SK-N-SH (cell line): ENCODE data around the gene ARAP1.

Experiments used
- MEF2A ChIP-seq: IDR thresholded peaks from 2 replicates; pipeline ENCODE4 v1.4.0; 2012; ENCODE audit warnings: low read depth, borderline replicate concordance
- TAF1 ChIP-seq: IDR thresholded peaks from 2 replicates; pipeline ENCODE4 v1.6.1; 2012; ENCODE audit warnings: low read depth, mild to moderate bottlenecking, low read length, moderate library complexity, borderline replicate concordance
- TF ChIP-seq, protein P1 (sequence below): fragments of 200-600 bp; sonication (generic); IDR thresholded peaks from 2 replicates; pipeline ENCODE4 v1.6.1; 2017; ENCODE audit warnings: antibody characterized with exemption, mild to moderate bottlenecking, moderate library complexity
- TF ChIP-seq, protein P2 (sequence below): fragments of 150-350 bp; IDR thresholded peaks from 2 replicates; pipeline ENCODE4 v1.6.1; 2017; ENCODE audit warnings: antibody characterized with exemption, low read length, low read depth, borderline replicate concordance
- TF ChIP-seq, protein P3 (sequence below): IDR thresholded peaks from 2 replicates; pipeline ENCODE4 v1.6.1; 2012; ENCODE audit warnings: mild to moderate bottlenecking, low read depth, low read length, moderate library complexity

DNA sequence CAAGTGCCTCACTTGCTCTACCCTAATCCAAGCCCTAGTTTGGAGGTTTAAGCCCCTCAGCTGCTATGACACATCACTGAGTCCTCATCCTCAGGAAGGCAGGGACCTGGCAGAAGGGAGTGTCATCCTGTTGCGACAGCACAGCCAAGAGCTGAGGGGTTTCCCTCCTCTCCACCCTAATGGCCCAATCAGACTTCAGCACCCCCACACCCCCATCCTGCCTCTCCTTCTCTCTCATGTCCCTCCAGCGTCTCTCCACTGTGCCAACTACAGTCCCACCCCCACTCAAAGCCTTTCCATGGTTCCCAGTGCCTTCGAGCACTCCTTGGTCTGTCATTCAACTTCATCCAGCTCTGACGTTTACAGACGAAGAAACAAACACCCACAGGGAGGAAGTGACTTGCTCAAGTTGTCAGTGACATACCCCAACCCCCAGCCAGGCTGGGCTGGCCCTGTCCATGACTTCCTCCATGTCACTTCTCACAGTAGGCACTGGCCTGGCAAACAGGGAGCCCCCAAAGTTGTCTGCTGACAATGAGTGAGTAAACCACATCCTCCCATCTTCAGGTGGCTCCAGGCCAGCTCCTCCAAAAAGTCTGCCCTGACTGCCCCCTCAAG is 15.6 kb downstream of the ARAP1 start:
- TF ChIP-seq TAF1: no peak
- TF ChIP-seq, protein P1, sequence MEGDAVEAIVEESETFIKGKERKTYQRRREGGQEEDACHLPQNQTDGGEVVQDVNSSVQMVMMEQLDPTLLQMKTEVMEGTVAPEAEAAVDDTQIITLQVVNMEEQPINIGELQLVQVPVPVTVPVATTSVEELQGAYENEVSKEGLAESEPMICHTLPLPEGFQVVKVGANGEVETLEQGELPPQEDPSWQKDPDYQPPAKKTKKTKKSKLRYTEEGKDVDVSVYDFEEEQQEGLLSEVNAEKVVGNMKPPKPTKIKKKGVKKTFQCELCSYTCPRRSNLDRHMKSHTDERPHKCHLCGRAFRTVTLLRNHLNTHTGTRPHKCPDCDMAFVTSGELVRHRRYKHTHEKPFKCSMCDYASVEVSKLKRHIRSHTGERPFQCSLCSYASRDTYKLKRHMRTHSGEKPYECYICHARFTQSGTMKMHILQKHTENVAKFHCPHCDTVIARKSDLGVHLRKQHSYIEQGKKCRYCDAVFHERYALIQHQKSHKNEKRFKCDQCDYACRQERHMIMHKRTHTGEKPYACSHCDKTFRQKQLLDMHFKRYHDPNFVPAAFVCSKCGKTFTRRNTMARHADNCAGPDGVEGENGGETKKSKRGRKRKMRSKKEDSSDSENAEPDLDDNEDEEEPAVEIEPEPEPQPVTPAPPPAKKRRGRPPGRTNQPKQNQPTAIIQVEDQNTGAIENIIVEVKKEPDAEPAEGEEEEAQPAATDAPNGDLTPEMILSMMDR: no peak
- TF ChIP-seq, protein P2, sequence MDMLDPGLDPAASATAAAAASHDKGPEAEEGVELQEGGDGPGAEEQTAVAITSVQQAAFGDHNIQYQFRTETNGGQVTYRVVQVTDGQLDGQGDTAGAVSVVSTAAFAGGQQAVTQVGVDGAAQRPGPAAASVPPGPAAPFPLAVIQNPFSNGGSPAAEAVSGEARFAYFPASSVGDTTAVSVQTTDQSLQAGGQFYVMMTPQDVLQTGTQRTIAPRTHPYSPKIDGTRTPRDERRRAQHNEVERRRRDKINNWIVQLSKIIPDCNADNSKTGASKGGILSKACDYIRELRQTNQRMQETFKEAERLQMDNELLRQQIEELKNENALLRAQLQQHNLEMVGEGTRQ: no peak
- no peak for TF ChIP-seq MEF2A
- TF ChIP-seq, protein P3, sequence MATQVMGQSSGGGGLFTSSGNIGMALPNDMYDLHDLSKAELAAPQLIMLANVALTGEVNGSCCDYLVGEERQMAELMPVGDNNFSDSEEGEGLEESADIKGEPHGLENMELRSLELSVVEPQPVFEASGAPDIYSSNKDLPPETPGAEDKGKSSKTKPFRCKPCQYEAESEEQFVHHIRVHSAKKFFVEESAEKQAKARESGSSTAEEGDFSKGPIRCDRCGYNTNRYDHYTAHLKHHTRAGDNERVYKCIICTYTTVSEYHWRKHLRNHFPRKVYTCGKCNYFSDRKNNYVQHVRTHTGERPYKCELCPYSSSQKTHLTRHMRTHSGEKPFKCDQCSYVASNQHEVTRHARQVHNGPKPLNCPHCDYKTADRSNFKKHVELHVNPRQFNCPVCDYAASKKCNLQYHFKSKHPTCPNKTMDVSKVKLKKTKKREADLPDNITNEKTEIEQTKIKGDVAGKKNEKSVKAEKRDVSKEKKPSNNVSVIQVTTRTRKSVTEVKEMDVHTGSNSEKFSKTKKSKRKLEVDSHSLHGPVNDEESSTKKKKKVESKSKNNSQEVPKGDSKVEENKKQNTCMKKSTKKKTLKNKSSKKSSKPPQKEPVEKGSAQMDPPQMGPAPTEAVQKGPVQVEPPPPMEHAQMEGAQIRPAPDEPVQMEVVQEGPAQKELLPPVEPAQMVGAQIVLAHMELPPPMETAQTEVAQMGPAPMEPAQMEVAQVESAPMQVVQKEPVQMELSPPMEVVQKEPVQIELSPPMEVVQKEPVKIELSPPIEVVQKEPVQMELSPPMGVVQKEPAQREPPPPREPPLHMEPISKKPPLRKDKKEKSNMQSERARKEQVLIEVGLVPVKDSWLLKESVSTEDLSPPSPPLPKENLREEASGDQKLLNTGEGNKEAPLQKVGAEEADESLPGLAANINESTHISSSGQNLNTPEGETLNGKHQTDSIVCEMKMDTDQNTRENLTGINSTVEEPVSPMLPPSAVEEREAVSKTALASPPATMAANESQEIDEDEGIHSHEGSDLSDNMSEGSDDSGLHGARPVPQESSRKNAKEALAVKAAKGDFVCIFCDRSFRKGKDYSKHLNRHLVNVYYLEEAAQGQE: no peak
